Measurements from ENCODE around the gene BCL2. TPM values are rescaled to one million over a fixed set of nuclear protein-coding genes. Genes with fewer than 3 reads are reported as not detected.

The BCL2 gene
- total RNA-seq, 1 donor from 2014 or later, result 4.9 TPM

DNA sequence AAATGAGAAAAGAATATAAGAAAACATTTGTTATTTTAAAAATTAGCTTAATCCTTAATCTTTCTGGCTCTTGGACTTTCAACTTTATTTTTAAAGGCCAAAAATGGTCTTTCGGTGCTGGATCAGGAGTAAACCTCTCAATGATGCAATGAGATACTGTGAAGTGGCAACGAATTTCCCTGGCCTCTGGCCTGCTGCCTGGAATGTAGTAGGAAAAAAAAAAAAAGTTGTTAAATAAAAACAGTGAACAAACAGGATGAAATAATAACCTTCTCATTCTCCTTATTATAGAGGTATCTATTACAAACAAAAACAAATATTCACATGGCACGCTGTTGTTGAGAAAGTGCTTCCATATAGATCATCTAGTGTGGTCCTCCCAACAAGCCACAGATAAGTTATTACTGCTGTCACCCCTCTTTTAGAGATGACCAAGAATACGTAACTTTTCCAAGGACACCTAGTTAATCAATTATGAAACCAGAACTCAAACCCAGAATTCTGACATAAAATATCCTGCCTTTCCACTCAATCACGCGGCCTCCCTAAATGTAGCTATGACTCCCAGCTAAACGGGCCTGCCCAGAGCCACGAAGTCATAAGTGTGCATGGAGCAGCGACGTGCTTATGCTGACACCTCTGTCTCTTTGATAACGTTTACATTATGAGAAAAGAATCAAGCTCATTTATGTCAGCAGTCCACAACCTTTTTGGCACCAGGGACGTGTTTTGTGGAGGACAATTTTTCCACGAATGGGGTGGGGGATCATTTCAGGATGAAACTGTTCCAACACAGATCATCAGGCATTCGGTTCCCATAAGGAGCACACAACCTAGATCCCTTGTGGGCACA, 170.9 kb downstream of the BCL2 start:
- H3F3A ChIP-seq (ENCODE audit: low read depth), result no peaks in the 10 kb centered on the region
- TF ChIP-seq EZH2 (IDR thresholded peaks at IDR 0.05), result no peak
- TF ChIP-seq EZH2phosphoT487 (IDR thresholded peaks at IDR 0.05), result no peak
- TF ChIP-seq, protein P1, sequence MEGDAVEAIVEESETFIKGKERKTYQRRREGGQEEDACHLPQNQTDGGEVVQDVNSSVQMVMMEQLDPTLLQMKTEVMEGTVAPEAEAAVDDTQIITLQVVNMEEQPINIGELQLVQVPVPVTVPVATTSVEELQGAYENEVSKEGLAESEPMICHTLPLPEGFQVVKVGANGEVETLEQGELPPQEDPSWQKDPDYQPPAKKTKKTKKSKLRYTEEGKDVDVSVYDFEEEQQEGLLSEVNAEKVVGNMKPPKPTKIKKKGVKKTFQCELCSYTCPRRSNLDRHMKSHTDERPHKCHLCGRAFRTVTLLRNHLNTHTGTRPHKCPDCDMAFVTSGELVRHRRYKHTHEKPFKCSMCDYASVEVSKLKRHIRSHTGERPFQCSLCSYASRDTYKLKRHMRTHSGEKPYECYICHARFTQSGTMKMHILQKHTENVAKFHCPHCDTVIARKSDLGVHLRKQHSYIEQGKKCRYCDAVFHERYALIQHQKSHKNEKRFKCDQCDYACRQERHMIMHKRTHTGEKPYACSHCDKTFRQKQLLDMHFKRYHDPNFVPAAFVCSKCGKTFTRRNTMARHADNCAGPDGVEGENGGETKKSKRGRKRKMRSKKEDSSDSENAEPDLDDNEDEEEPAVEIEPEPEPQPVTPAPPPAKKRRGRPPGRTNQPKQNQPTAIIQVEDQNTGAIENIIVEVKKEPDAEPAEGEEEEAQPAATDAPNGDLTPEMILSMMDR (IDR thresholded peaks at IDR 0.05), result no peak
- no peak for DNase-seq (ENCODE audit: low spot score)
- H3K4me3 ChIP-seq, result no peak overlapping the region
- H3K27me3 Mint-ChIP-seq (ENCODE audit: insufficient read depth, low read depth), result peaks cover 4% of the 10 kb centered on the region
- no peaks in the 10 kb centered on the region for H3K79me2 ChIP-seq (ENCODE audit: low read depth)
- no peaks in the 10 kb centered on the region for H3K4me1 ChIP-seq
- peaks cover 20% of the 10 kb centered on the region for H3K4me1 Mint-ChIP-seq
- H2AFZ ChIP-seq (replicated peaks), result no peak overlapping the region
- H3K9me3 ChIP-seq (ENCODE audit: low read depth), result no peaks in the 10 kb centered on the region
- H3K4me2 ChIP-seq, result no peak overlapping the region
- no peaks in the 10 kb centered on the region for H3K27me3 ChIP-seq
- no peak overlapping the region for H3K27ac ChIP-seq
- no peaks in the 10 kb centered on the region for H3K36me3 ChIP-seq
- H3K9ac ChIP-seq, result no peak overlapping the region
- H3K9me3 Mint-ChIP-seq, result no peaks in the 10 kb centered on the region
- no peak overlapping the region for H3K27ac Mint-ChIP-seq
- no peak overlapping the region for H3K4me3 Mint-ChIP-seq
- no peaks in the 10 kb centered on the region for H3K36me3 Mint-ChIP-seq
- no peaks in the 10 kb centered on the region for H4K20me1 ChIP-seq (ENCODE audit: low read depth)

DNA sequence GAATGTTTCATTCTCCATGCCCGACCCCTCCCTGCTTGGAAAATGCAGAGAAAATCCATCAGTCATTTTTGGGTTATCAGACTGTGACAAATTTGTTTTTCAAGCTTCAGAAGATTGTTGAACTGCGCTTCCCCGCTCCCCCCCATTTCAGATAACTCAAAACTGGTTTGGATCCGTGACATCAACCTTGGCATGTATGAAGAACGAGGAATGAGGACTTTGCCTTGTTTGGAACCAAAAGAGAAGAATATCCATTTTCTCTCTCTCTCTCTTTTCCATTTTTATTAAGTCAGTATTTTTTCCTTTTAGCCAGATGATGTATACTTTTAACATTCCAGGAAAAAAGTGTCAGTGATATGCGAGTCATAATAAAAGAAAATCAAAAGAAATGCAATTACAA, 171.6 kb downstream of the BCL2 start:
- no peak overlapping the region for H3K4me3 ChIP-seq
- no peak overlapping the region for H3K27ac Mint-ChIP-seq
- no peak overlapping the region for H3K4me3 Mint-ChIP-seq
- H3K9me3 Mint-ChIP-seq, result no peaks in the 10 kb centered on the region
- H3K36me3 ChIP-seq, result no peaks in the 10 kb centered on the region
- no peaks in the 10 kb centered on the region for H4K20me1 ChIP-seq (ENCODE audit: low read depth)
- DNase-seq (ENCODE audit: low spot score), result no peak
- H3K4me1 ChIP-seq, result no peaks in the 10 kb centered on the region
- H3K27me3 ChIP-seq, result no peaks in the 10 kb centered on the region
- H3K36me3 Mint-ChIP-seq, result no peaks in the 10 kb centered on the region
- H3F3A ChIP-seq (ENCODE audit: low read depth), result no peaks in the 10 kb centered on the region
- no peaks in the 10 kb centered on the region for H3K9me3 ChIP-seq (ENCODE audit: low read depth)
- no peak overlapping the region for H3K4me2 ChIP-seq
- no peak overlapping the region for H3K9ac ChIP-seq
- no peak overlapping the region for H3K27ac ChIP-seq
- H3K27me3 Mint-ChIP-seq (ENCODE audit: insufficient read depth, low read depth), result peaks cover 3% of the 10 kb centered on the region
- H2AFZ ChIP-seq (replicated peaks), result no peak overlapping the region
- peaks cover 27% of the 10 kb centered on the region for H3K4me1 Mint-ChIP-seq
- no peaks in the 10 kb centered on the region for H3K79me2 ChIP-seq (ENCODE audit: low read depth)
- TF ChIP-seq, protein P1 (IDR thresholded peaks at IDR 0.05), result no peak
- no peak for TF ChIP-seq EZH2 (IDR thresholded peaks at IDR 0.05)
- TF ChIP-seq EZH2phosphoT487 (IDR thresholded peaks at IDR 0.05), result no peak

DNA sequence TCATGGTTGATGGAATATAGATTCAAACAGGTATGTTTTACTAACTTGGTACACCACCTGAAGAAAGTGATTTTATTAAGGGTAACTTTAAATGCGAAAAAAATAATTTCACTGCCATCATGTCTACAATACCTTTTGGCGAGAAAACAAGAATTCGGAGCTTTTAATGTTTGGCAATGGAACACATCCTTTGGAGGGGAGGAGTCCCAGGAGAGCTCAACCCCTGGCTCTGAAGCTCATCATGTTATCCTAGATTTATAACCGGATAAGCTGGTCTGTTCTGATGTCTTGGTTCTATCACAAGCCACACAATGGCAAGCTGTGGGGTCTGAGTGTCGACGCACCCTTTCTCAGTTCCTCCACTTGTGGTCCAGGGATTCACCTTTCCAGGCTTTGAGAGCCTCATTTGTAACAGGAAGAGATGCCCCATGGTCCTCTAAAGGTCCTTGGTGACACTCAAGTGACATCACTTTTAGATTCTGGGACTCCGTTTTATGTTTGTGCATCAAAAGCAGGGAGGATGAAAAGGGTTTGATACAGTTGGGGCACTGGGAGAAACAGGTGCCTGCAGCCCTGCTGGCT, 172.7 kb downstream of the BCL2 start:
- no peak overlapping the region for H3K4me3 Mint-ChIP-seq
- Histone ChIP-seq H3K9me3 (ENCODE audit: low read depth) (no peaks in the 10 kb centered on the region), H3K4me2 (no peak overlapping the region), H4K20me1 (ENCODE audit: low read depth) (no peaks in the 10 kb centered on the region), H3K27me3 (no peaks in the 10 kb centered on the region), H3K4me1 (no peaks in the 10 kb centered on the region), H2AFZ (replicated peaks) (no peak overlapping the region), H3K36me3 (no peaks in the 10 kb centered on the region), H3F3A (ENCODE audit: low read depth) (no peaks in the 10 kb centered on the region), H3K9ac (no peak overlapping the region), H3K79me2 (ENCODE audit: low read depth) (no peaks in the 10 kb centered on the region), H3K27ac (no peak overlapping the region), H3K4me3 (no peak overlapping the region)
- no peak overlapping the region for H3K27ac Mint-ChIP-seq
- no peak for DNase-seq (ENCODE audit: low spot score)
- H3K4me1 Mint-ChIP-seq, result peaks cover 34% of the 10 kb centered on the region
- no peak for TF ChIP-seq EZH2 (IDR thresholded peaks at IDR 0.05)
- TF ChIP-seq, protein P1 (IDR thresholded peaks at IDR 0.05), result no peak
- no peak for TF ChIP-seq EZH2phosphoT487 (IDR thresholded peaks at IDR 0.05)
- H3K9me3 Mint-ChIP-seq, result no peaks in the 10 kb centered on the region
- H3K36me3 Mint-ChIP-seq, result no peaks in the 10 kb centered on the region
- peaks cover 3% of the 10 kb centered on the region for H3K27me3 Mint-ChIP-seq (ENCODE audit: insufficient read depth, low read depth)
